ENCODE data around the gene TTC9B.
A peak's percentile ranks its signal among the peaks of the same experiment; 100 is the strongest.
"Not testable (repeated sequence)": the region's sequence is repeated elsewhere in the genome, so short reads cannot be mapped to it uniquely, and the experiment has no call there.

Gene TTC9B

DNA sequence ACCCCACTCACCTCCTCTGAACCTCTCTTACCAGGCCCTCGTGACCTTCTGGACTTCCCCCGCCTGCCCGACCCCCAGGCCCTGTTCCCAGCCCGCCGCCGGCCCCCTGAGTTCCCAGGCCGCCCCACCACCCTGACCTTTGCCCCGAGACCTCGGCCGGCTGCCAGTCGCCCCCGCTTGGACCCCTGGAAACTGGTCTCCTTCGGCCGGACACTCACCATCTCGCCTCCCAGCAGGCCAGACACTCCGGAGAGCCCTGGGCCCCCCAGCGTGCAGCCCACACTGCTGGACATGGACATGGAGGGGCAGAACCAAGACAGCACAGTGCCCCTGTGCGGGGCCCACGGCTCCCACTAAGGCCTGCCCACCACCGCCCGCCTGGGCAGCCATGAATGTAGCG lies 3.2 kb downstream of the TTC9B start:
- no peak for DNase-seq (ENCODE audit: low read depth)

GRCh38 chr19:40213882-40214570 lies 4.2 kb downstream of the TTC9B start:
- DNase-seq (ENCODE audit: low read depth), result no peak

DNA sequence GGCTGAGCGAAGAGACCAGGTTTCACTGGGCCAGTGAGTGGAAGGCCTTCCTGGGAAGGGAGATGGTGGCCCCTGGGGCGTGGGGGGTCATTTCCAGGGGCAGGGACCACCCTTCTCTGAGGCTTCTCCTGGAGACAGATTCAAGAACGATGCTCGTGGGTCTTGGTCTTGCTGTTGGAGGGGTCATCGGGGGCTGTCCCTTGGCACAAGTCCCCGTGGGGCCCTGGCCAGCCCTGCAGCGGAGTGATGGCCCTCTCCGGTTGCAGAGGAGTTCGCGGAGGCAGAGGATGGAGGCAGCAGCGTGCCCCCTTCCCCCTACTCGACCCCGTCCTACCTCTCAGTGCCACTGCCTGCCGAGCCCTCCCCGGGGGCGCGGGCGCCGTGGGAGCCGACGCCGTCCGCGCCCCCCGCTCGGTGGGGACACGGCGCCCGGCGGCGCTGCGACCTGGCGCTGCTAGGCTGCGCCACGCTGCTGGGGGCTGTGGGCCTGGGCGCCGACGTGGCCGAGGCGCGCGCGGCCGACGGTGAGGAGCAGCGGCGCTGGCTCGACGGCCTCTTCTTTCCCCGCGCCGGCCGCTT lies 4.8 kb downstream of the TTC9B start:
- no peak for DNase-seq (ENCODE audit: low read depth)

- no peak for DNase-seq (ENCODE audit: low read depth)
These were observed 7.3 kb downstream of the TTC9B start for GRCh38 chr19:40210889-40211288.

- DNase-seq (ENCODE audit: low read depth), result no peak
These were observed 9.6 kb downstream of the TTC9B start for GRCh38 chr19:40208602-40209001.

DNA sequence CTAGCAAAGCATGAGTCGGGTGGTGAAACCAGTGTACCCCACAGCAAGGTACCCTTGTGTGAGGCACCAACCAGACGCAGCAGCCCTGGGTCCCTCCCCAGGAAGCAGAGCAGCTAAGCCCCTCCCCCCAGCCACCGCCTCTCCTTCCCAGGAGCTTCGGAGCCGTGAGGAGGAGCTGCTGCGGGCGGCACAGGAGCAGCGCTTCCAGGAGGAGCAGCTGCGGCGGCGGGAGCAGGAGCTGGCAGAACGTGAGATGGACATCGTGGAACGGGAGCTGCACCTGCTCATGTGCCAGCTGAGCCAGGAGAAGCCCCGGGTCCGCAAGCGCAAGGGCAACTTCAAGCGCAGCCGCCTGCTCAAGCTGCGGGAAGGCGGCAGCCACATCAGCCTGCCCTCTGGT lies 12.4 kb downstream of the TTC9B start:
- no peak for DNase-seq (ENCODE audit: low read depth)

- no peak for DNase-seq (ENCODE audit: low read depth)
These were observed 13.8 kb downstream of the TTC9B start for GRCh38 chr19:40204381-40204780.

GRCh38 chr19:40200341-40201099 lies 17.7 kb downstream of the TTC9B start:
- no peak for DNase-seq (ENCODE audit: low read depth)

- DNase-seq (ENCODE audit: low read depth), result no peak
These were observed 19.8 kb downstream of the TTC9B start for GRCh38 chr19:40198272-40198990.

- no peak for DNase-seq (ENCODE audit: low read depth)
These were observed 24.7 kb downstream of the TTC9B start for GRCh38 chr19:40193587-40193849.

- no peak for DNase-seq (ENCODE audit: low read depth)
These were observed 25.2 kb downstream of the TTC9B start for GRCh38 chr19:40192758-40193586.

- no peak for DNase-seq (ENCODE audit: low read depth)
These were observed 26.1 kb downstream of the TTC9B start for GRCh38 chr19:40191836-40192646.

DNA sequence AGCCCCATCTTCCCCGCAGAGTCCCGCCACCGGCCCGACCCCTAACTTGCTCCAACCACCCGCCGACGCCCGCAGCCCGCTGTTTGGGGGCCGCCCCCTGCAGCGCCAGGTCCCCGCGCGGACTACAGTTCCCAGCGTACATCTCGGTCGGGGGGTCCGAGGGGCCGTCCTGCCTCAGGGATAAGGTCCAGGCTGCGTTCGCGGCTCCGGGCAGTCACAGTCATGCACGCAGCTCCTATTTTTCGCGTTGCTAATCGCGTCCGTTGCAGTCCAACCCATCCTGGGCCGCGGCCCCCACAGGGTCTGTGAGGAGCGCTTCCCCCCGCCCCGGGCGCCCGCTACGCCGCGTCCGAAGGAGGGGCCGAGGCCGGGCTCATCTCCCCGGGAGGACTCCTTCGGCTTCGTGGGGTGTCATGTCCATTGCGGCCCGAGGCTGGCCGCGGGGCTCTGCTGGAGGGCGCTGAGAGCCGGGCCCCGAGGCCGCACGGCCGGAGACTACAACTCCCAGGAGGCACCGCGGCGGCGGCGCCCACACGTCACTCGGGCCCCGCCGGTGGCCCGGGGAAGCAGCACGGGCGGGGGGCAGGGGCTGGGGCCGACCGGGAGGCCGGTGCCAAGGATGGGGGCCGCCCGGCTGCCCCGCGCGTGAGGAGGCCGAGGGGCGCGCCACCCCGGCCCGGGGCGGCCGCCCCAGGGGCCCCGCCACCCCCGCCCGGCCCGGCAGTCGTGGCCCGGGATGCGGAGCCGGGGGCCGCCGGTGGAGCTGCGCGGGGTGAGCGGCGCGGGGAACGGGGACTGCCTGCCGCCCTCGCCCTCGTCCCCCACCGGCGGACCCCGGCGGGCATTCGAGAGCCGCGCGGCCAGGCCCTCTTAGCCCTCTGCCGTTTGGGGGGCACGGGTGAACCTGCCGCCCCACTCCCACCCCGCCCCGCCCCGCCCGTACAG lies 27.0 kb downstream of the TTC9B start, which contains the start of gene MAP3K10:
Gene MAP3K10, plus strand, starts transcription at position 536 of the 945 bp plus-strand sequence. CDS start 606 bp downstream, outside the sequence.
- peak; percentile 76 for DNase-seq (ENCODE audit: low read depth)

GRCh38 chr19:40184273-40184672 lies 33.9 kb downstream of the TTC9B start:
- DNase-seq (ENCODE audit: low read depth), result no peak

- no peak for DNase-seq (ENCODE audit: low read depth)
These were observed 39.4 kb downstream of the TTC9B start for GRCh38 chr19:40178756-40179155.

- no peak for DNase-seq (ENCODE audit: low read depth)
These were observed 40.7 kb downstream of the TTC9B start for GRCh38 chr19:40177286-40178070.

DNA sequence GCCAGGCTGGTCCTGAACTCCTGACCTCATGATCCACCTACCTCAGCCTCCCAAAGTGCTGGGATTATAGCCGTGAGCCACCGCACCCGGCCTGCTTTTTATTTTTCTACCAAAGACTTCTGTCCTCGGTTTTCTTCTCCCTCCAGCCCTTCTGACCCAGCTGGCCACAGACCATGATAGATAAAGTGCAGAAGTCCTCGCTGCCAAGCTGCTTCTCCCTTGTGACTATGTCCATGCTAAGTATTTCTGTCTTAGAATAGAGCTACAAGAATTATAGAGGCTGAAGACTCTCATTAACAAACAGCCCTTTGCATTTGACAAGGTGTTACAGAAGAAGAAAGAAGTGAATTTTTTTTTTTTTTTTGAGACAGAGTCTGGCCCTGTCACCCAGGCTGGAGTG lies 42.4 kb downstream of the TTC9B start:
- no peak for DNase-seq (ENCODE audit: low read depth)

DNA sequence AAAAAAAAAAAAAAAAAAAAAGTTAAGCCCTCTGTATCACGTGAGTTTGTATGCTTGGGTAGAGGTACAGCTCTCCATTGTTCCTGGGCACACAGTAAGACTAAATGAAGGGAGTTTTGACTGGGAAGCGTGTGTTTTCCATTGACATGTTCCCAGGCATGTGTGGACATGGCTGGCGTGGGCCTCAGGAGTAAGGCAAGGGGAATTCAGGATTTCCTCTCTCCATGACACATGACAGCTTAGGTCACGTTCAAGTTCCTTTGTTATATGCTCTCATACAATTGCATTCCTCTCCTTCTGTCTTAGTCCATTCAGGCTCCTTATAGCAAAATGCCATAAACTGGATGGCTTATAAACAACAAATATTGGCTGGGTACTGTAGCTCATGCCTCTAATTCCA lies 44.1 kb downstream of the TTC9B start:
- DNase-seq (ENCODE audit: low read depth), result no peak

DNA sequence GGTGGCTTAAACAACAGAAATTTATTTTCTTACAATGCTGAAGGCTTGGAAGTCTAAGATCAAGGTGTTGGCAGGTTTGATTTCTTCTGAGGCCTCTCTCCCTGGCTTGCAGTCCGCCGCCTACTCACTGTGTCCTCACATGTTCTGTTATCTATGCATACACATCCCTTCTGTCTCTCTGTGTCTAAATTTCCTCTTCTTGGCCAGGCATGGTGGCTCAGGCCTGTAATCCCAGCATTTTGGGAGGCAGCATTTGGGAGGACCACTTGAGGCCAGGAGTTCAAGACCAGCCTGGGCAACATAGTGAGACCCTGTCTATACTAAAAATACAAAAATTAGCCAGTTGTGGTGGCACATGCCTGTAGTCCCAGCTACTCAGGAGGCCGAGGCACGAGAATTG lies 46.9 kb downstream of the TTC9B start:
- DNase-seq (ENCODE audit: low read depth), result not testable (repeated sequence)
